GM19351 (cell line): ENCODE measurements around the gene RYR3.
A peak's percentile ranks its signal among the peaks of the same experiment; 100 is the strongest.

Source experiments
- ATAC-seq: cut with Tn5 transposase; IDR thresholded peaks from one replicate; pipeline ENCODE4 v1.9.1; 2021; ENCODE audit warnings: mild to moderate bottlenecking, moderate library complexity; ENCODE audit not compliant: unreplicated experiment

The RYR3 gene

GRCh38 chr15:33693166-33693800, 382.5 kb downstream of the RYR3 start:
- no peak for ATAC-seq

- ATAC-seq = no peak
Observed at GRCh38 chr15:33698126-33698525, 387.4 kb downstream of the RYR3 start.

- ATAC-seq = no peak
Observed at GRCh38 chr15:33699145-33699544, 388.4 kb downstream of the RYR3 start.

- no peak for ATAC-seq
Observed at GRCh38 chr15:33699691-33700447, 389.1 kb downstream of the RYR3 start.

- ATAC-seq = peak; percentile 79
Observed at GRCh38 chr15:33700695-33701303, 390.0 kb downstream of the RYR3 start.

- no peak for ATAC-seq
Observed at GRCh38 chr15:33701304-33701696, 390.5 kb downstream of the RYR3 start.

GRCh38 chr15:33706173-33706572, 395.4 kb downstream of the RYR3 start:
- ATAC-seq = no peak

- ATAC-seq = no peak
Observed at GRCh38 chr15:33710748-33711147, 400.0 kb downstream of the RYR3 start.

GRCh38 chr15:33716025-33716424, 405.3 kb downstream of the RYR3 start:
- no peak for ATAC-seq

- ATAC-seq = no peak
Observed at GRCh38 chr15:33720952-33721351, 410.2 kb downstream of the RYR3 start.

GRCh38 chr15:33722005-33722672, 411.4 kb downstream of the RYR3 start:
- peak; percentile 89 for ATAC-seq

GRCh38 chr15:33722673-33723015, 411.9 kb downstream of the RYR3 start:
- ATAC-seq = no peak

- no peak for ATAC-seq
Observed at GRCh38 chr15:33724321-33725036, 413.7 kb downstream of the RYR3 start.

- no peak for ATAC-seq
Observed at GRCh38 chr15:33729653-33730052, 418.9 kb downstream of the RYR3 start.

GRCh38 chr15:33730815-33731214, 420.0 kb downstream of the RYR3 start:
- no peak for ATAC-seq

- ATAC-seq = no peak
Observed at GRCh38 chr15:33735143-33735542, 424.4 kb downstream of the RYR3 start.

GRCh38 chr15:33735637-33736247, 425.0 kb downstream of the RYR3 start:
- no peak for ATAC-seq

GRCh38 chr15:33737687-33738601, 427.2 kb downstream of the RYR3 start:
- no peak for ATAC-seq

GRCh38 chr15:33738941-33739664, 428.3 kb downstream of the RYR3 start:
- ATAC-seq = no peak
